DMS53 treated with DMSO at 0.1 percent for 48 hours (cell line): ENCODE measurements around the gene DAZ4.
"Not testable (repeated sequence)": the region's sequence is repeated elsewhere in the genome, so short reads cannot be mapped to it uniquely, and the experiment has no call there.

Experiments used
- DNase-seq: peaks from one replicate; lab custom pipeline; 2025; ENCODE audit not compliant: unreplicated experiment; lab: John Stamatoyannopoulos, UW

DAZ4 gene

GRCh38 chrY:24833619-24834018 lies at the start of gene DAZ4:
TSS of gene DAZ4 (plus strand) at chrY:24833919. CDS start at chrY:24834127, 208 bp downstream.
- not testable (repeated sequence) for DNase-seq

GRCh38 chrY:24813293-24813692 lies 20.4 kb upstream of the DAZ4 start, which contains the start of gene DAZ3:
TSS of gene DAZ3 (minus strand) at chrY:24813393. CDS start at chrY:24813185, 208 bp downstream.
- DNase-seq: not testable (repeated sequence)

GRCh38 chrY:24821836-24822235 lies 11.9 kb upstream of the DAZ4 start:
- DNase-seq: not testable (repeated sequence)

GRCh38 chrY:24824184-24824879 lies 9.4 kb upstream of the DAZ4 start:
- not testable (repeated sequence) for DNase-seq

GRCh38 chrY:24825069-24825468 lies 8.7 kb upstream of the DAZ4 start:
- not testable (repeated sequence) for DNase-seq
